ENCODE measurements around the gene RBBP7.
A peak's percentile ranks its signal among the peaks of the same experiment; 100 is the strongest.

RBBP7 gene

GRCh38 chrX:16870095-16870861, at the start of gene RBBP7:
RBBP7 (minus strand) TSS chrX:16870362; CDS start chrX:16870053, 309 bp downstream.
- Histone ChIP-seq H3K4me2 (peak within 1 kb of the TSS; percentile 79), H3K27me3 (peaks cover 48% of the 10 kb centered on the region), H3K4me1 (peaks cover 17% of the 10 kb centered on the region), H3K4me3 (peak within 1 kb of the TSS; percentile 78), H3K9ac (peak within 1 kb of the TSS; percentile 81), H4K20me1 (peaks cover 44% of the 10 kb centered on the region), H3K9me3 (peaks cover 15% of the 10 kb centered on the region; the same call in 1 of the 2 replicates), H3K36me3 (peaks cover 19% of the 10 kb centered on the region; the same call in 1 of the 2 replicates), H3K27ac (peak within 1 kb of the TSS; percentile 88)
- no peak for TF ChIP-seq Cebpa-rat (IDR thresholded peaks at IDR 0.05)

DNA sequence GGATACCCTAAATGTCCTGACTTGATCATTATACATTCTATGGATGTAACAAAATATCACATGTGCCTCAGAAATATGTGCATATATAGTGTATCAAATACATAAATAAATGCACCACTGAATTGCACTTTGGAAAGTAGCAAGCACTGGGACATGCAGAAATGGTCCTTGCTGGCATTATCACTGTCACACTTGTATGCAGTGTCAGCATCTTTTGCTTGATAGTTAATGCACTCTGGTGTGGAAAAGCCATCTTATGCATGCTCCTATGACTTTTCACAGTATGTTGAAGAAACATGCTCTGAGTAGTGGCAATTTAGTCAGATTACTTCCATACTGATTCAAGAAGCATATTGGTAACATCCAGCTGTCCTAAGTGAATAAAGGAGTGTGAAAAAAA, 48.8 kb upstream of the RBBP7 start:
- TF ChIP-seq Cebpa-rat (IDR thresholded peaks at IDR 0.05): no peak
- H3K4me2 ChIP-seq: no peak overlapping the region
- no peaks in the 10 kb centered on the region for H3K4me1 ChIP-seq
- H4K20me1 ChIP-seq: no peaks in the 10 kb centered on the region
- no peaks in the 10 kb centered on the region for H3K9me3 ChIP-seq
- H3K27ac ChIP-seq: no peak overlapping the region
- no peaks in the 10 kb centered on the region for H3K36me3 ChIP-seq
- H3K27me3 ChIP-seq: peaks cover 6% of the 10 kb centered on the region; the same call in 1 of the 2 replicates
- H3K4me3 ChIP-seq: no peak overlapping the region
- H3K9ac ChIP-seq: no peak overlapping the region

DNA sequence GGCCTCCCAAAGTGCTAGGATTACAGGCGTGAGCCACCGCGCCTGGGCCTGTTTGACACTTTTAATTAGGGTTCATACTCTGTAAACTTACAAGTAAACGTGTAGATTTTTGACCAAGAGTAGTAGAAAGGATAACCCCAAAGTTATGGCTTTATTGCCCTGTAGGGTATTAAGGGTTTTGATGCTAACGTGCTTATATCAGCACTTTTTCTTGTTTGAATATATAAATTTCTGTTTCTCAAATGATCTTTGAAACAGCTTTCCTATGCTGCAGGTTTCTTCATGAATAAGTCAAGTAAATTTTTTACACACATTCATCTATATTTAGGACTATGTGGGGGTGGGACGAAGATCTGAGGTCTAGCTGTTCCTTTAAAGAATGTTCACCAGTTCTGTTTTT, 47.0 kb upstream of the RBBP7 start:
- Histone ChIP-seq H3K4me1 (no peaks in the 10 kb centered on the region), H3K36me3 (no peaks in the 10 kb centered on the region), H3K27me3 (peaks cover 6% of the 10 kb centered on the region; the same call in 1 of the 2 replicates), H3K27ac (no peak overlapping the region), H3K9me3 (no peaks in the 10 kb centered on the region), H3K9ac (no peak overlapping the region), H3K4me2 (no peak overlapping the region), H3K4me3 (no peak overlapping the region), H4K20me1 (no peaks in the 10 kb centered on the region)
- TF ChIP-seq Cebpa-rat (IDR thresholded peaks at IDR 0.05): no peak

DNA sequence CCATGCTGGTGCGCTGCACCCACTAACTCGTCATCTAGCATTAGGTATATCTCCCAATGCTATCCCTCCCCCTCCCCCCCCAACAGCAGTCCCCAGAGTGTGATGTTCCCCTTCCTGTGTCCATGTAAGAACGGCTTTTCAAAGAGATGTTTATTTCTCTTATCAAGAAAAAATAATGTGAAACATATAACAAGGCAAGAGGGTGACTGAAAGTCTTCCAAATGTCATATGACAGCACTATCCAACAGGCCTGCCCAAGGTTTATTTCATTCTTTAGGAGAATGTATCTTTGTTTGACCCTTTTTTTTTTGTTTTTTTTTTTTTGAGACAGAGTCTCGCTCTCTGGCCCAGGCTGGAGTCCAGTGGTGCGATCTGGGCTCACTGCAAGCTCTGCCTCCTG, 46.4 kb upstream of the RBBP7 start:
- Histone ChIP-seq H3K36me3 (no peaks in the 10 kb centered on the region), H3K4me3 (no peak overlapping the region), H4K20me1 (no peaks in the 10 kb centered on the region), H3K4me1 (no peaks in the 10 kb centered on the region), H3K4me2 (no peak overlapping the region), H3K27me3 (peaks cover 6% of the 10 kb centered on the region; the same call in 1 of the 2 replicates), H3K9ac (no peak overlapping the region), H3K9me3 (no peaks in the 10 kb centered on the region), H3K27ac (no peak overlapping the region)
- TF ChIP-seq Cebpa-rat (IDR thresholded peaks at IDR 0.05): no peak

DNA sequence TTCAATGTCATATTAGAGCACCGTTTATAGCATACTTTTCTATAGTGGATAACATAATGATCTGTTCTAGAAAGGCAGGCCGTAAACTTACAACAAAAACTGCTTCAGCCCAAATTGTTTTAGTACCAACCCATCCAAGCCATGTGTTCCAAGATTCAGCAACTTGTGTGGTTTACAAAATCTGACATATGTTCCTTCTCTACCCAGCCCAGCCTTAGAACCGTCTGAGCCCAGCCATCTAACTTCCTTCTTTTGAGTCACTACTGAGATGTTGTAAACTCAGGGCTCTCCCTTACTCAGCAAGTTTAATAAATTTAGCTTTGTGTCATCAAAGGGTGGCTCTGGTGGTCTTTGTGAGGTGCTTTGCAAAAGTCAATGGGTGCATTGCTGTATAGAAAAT, 43.9 kb upstream of the RBBP7 start:
- H3K27me3 ChIP-seq: peaks cover 6% of the 10 kb centered on the region; the same call in 1 of the 2 replicates
- TF ChIP-seq Cebpa-rat (IDR thresholded peaks at IDR 0.05): no peak
- H3K9me3 ChIP-seq: no peaks in the 10 kb centered on the region
- H3K27ac ChIP-seq: no peak overlapping the region
- no peak overlapping the region for H3K9ac ChIP-seq
- H4K20me1 ChIP-seq: no peaks in the 10 kb centered on the region
- H3K4me3 ChIP-seq: no peak overlapping the region
- no peak overlapping the region for H3K4me2 ChIP-seq
- no peaks in the 10 kb centered on the region for H3K36me3 ChIP-seq
- no peaks in the 10 kb centered on the region for H3K4me1 ChIP-seq

DNA sequence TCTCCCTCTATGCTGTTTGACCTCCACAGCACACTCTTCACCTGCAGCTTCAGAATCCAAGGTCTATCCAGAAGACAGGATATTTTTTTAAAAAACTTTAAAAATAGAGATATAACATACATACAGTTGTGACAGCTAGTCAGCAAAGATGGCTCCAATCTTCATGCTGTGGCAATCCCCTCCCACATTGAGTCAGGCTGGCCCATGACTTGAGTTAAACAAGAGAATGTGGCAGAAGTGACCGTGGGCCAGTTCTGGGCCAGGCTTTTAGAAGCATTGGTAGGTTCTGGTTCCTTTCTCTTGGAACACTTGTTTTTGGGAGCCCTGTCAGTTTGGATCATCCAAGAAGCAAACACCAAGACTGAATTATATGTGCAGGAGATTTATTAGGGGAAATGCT, 40.2 kb upstream of the RBBP7 start:
- Histone ChIP-seq H3K9me3 (no peaks in the 10 kb centered on the region), H4K20me1 (no peaks in the 10 kb centered on the region), H3K9ac (no peak overlapping the region), H3K4me2 (no peak overlapping the region), H3K4me3 (no peak overlapping the region), H3K27ac (no peak overlapping the region), H3K36me3 (no peaks in the 10 kb centered on the region), H3K4me1 (no peaks in the 10 kb centered on the region), H3K27me3 (peaks cover 6% of the 10 kb centered on the region; the same call in 1 of the 2 replicates)
- TF ChIP-seq Cebpa-rat (IDR thresholded peaks at IDR 0.05): no peak

GRCh38 chrX:16903274-16904022, 33.3 kb upstream of the RBBP7 start:
- Histone ChIP-seq H3K27me3 (peaks cover 8% of the 10 kb centered on the region; the same call in 1 of the 2 replicates), H3K4me2 (no peak overlapping the region), H3K9me3 (no peaks in the 10 kb centered on the region), H4K20me1 (no peaks in the 10 kb centered on the region), H3K4me3 (no peak overlapping the region), H3K4me1 (no peaks in the 10 kb centered on the region), H3K9ac (no peak overlapping the region), H3K27ac (no peak overlapping the region), H3K36me3 (no peaks in the 10 kb centered on the region)
- TF ChIP-seq Cebpa-rat (IDR thresholded peaks at IDR 0.05): no peak

- no peak for TF ChIP-seq Cebpa-rat (IDR thresholded peaks at IDR 0.05)
- Histone ChIP-seq H3K9ac (no peak overlapping the region), H4K20me1 (no peaks in the 10 kb centered on the region), H3K36me3 (no peaks in the 10 kb centered on the region), H3K27me3 (peaks cover 24% of the 10 kb centered on the region), H3K4me1 (no peaks in the 10 kb centered on the region), H3K4me2 (no peak overlapping the region), H3K4me3 (no peak overlapping the region), H3K27ac (no peak overlapping the region), H3K9me3 (no peaks in the 10 kb centered on the region)
Observed at GRCh38 chrX:16897445-16897844, 27.3 kb upstream of the RBBP7 start.

GRCh38 chrX:16892504-16893362, 22.6 kb upstream of the RBBP7 start:
- no peak for TF ChIP-seq Cebpa-rat (IDR thresholded peaks at IDR 0.05)
- Histone ChIP-seq H3K27ac (no peak overlapping the region), H3K4me2 (no peak overlapping the region), H3K36me3 (no peaks in the 10 kb centered on the region), H3K4me3 (no peak overlapping the region), H3K9me3 (no peaks in the 10 kb centered on the region), H3K9ac (no peak overlapping the region), H3K4me1 (no peaks in the 10 kb centered on the region), H4K20me1 (no peaks in the 10 kb centered on the region), H3K27me3 (peaks cover 26% of the 10 kb centered on the region)

All from BLaER1 (cell line).